Smooth muscle cell of the brain vasculature (primary cell): ENCODE results near the gene SNX1.

Source experiments
- DNase-seq: peaks from one replicate; pipeline ENCODE4 v3.0.0-alpha.2; 2012; ENCODE audit warnings: low read depth, low spot score

SNX1 gene

GRCh38 chr15:64146041-64146440 lies 50.3 kb downstream of the SNX1 start:
- no peak for DNase-seq

- DNase-seq = no peak
These were observed 50.7 kb downstream of the SNX1 start for GRCh38 chr15:64146520-64146884.

GRCh38 chr15:64146885-64147681 lies 51.3 kb downstream of the SNX1 start:
- DNase-seq = no peak

- DNase-seq = no peak
These were observed 52.4 kb downstream of the SNX1 start for GRCh38 chr15:64148168-64148567.

- no peak for DNase-seq
These were observed 52.8 kb downstream of the SNX1 start for GRCh38 chr15:64148581-64148980.

GRCh38 chr15:64149424-64149823 lies 53.6 kb downstream of the SNX1 start:
- no peak for DNase-seq

GRCh38 chr15:64149893-64150578 lies 54.3 kb downstream of the SNX1 start:
- DNase-seq = no peak

GRCh38 chr15:64151727-64152506 lies 56.1 kb downstream of the SNX1 start, which contains the start of gene SNX22:
TSS of gene SNX22 (plus strand) at chr15:64151731. CDS start at chr15:64151776, 45 bp downstream.
- no peak for DNase-seq

- DNase-seq = no peak
These were observed 57.0 kb downstream of the SNX1 start for GRCh38 chr15:64152507-64153387.

GRCh38 chr15:64153480-64154367 lies 57.9 kb downstream of the SNX1 start:
- DNase-seq = peak; percentile 78

- no peak for DNase-seq
These were observed 60.2 kb downstream of the SNX1 start for GRCh38 chr15:64155802-64156651.

- DNase-seq = no peak
These were observed 61.0 kb downstream of the SNX1 start for GRCh38 chr15:64156652-64157331.

GRCh38 chr15:64157599-64158125 lies 61.9 kb downstream of the SNX1 start:
- DNase-seq = no peak

GRCh38 chr15:64158363-64159134 lies 62.8 kb downstream of the SNX1 start:
- DNase-seq = no peak

GRCh38 chr15:64161688-64162477 lies 66.1 kb downstream of the SNX1 start:
- no peak for DNase-seq

- no peak for DNase-seq
These were observed 66.7 kb downstream of the SNX1 start for GRCh38 chr15:64162478-64162868.
